Keratinocyte (primary cell): ENCODE measurements around the gene YWHAH.

Experiments
- CTCF ChIP-seq, 3 experiments: IDR thresholded peaks in 1 of 3; conservative IDR thresholded peaks in 1 of 3; optimal IDR thresholded peaks in 1 of 3; 2 replicates in 2 of 3; 3 replicates in 1 of 3; pipeline versions ENCODE3 to v1.5.1; 2011; ENCODE audit warnings: low read length in 3 of 3, mild to moderate bottlenecking in 3 of 3, moderate library complexity in 2 of 3, control low read depth in 1 of 3, inconsistent platforms in 1 of 3; ENCODE audit not compliant: insufficient read depth in 2 of 3; ENCODE audit errors: extremely low read depth in 1 of 3
- EZH2 ChIP-seq: IDR thresholded peaks from one replicate; pipeline ENCODE4 v1.6.1; 2012; ENCODE audit warnings: inconsistent platforms, mild to moderate bottlenecking, low read length, moderate library complexity

DNA sequence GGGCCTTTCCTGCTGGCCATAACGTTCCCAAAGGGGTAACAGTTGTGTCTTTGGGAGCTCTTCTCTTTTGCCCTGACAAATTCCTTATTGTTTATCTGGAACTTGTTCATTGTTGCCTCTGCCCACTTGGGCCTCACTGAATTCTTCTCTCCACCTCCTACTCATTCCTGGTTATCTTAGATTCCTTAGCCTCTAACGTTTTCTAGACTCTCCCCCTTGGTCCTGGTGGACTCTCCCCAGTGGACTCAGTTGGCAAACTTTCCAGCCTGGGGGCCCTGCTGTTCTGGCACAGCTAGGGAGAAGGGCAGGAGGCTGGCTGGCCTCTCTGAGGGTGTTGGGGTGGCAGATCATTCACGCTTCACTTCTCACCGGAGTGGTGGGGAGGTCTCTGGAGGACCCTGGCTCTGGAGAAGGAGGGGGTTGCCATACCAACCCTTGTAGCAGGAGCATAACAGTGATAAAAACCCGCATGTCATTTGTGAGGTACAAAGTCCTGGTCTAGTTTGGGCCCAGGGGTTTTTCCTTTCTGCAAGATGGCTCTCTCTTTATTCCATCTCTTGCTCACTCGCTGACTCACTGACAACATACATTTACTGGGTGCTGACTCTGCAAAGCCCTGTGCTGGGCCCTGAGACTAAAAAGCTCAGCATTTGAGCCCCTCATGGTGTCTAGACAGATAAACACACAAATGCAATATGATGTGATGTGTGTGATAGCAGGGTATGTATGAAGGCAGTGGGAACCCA, 39.7 kb downstream of the YWHAH start:
- TF ChIP-seq CTCF (optimal IDR thresholded peaks at IDR 0.05 in 1 of 3, IDR thresholded peaks at IDR 0.05 in 1 of 3, conservative IDR thresholded peaks at IDR 0.05 in 1 of 3; ENCODE audit: extremely low read depth in 1 of 3, insufficient read depth in 2 of 3, low read length in 3 of 3) (no peak), EZH2 (no peak)
